ENCODE results near the gene AP4B1. TPM values are rescaled to one million over a fixed set of nuclear protein-coding genes. Genes with fewer than 3 reads are reported as not detected.

AP4B1 gene
- total RNA-seq, 1 donor from 2014 or later = 17.0 TPM

DNA sequence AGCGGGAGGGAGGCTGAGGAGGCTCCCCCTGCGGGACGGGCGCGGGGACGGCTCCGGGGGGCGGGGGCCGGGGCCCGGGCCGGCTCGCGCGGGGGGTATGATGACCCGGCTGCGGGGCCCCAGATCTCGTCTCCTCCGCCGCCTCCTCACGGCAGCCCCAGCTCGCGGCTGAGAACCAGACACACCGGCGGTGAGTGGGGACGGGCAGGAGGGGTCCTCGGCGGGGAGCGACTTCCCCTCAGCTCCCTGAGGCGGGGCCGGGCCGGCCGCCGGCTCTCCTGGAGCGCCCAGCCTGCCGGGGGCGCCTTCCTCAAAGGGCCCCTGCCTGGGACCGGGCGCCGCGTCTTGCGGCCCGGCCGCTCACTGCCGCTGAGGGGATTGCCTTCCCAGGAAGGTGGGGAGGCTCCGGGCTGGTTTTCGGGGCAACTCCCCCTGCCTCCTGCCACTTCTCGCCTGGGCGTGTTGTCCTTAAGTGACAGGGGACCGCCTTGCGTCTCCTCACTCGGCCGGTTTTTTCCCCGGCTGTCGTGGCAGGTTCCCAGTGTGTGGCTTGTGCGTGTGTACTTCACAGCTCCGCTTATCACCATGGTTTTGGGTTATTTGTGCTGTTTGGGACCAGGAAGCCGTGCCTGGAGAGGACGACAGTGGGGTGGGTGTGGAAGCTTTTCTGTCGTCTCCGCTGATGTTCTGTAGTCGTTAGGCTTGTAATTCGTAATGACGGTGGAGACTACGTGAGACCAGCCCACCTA is 25.3 kb upstream of the AP4B1 start:
- ATAC-seq = peak; percentile 63

GRCh38 chr1:113928941-113929749 is 24.5 kb upstream of the AP4B1 start, which contains the start of gene HIPK1:
Gene HIPK1, plus strand, starts transcription at chr1:113929324.
- peak; percentile 92 for ATAC-seq

DNA sequence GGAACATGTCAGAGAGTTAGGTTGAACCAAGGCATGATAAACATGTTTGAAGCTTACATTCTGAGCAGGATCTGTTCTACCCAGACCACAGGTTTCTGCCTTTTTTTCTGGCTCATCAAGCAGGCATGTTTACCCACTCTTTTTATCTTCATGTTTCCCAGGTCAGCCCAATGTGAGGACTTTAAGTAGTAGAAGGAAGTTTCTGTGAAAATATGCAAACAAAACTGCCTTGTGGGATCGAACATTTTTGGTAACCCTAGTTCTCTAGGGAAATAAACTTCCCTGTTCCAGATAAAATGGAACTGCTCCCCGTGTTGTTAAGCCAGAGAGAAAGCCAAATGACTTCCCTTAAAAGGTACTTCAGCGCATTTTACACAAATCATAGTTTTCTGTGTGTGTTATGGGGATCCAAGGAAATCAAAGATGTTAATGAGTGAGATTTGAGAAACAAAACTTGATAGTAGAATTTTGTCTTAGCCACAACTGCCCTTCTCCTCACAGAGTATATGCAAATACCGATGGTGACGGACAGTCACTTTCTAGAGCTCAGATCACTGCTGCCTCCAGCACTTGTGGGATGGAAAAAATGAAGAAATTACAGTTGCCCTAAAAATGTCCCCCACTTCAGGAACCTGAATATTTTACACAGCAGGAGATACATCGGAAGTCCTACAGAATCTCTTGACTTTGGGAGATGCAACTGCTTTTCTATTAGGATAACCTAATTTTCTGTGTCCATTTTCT is 23.8 kb upstream of the AP4B1 start:
- ATAC-seq = no peak

DNA sequence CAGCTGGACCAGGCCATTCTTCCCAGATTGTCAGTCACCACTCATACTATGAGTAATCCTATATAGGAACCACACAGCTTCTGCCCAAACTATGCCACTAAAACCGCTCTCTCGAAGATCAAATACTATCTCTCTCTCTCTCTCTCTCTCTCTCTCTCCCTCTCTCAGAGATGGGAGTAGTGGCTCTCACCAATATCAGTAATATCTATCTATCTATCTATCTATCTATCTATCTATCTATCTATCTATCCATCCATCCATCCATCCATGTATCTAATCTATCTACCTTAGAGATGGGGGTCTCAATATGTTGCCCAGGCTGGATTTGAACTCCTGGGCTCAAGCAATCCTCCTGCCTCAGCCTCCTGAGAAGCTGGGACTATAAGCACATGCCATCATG is 19.9 kb upstream of the AP4B1 start:
- no peak for ATAC-seq

GRCh38 chr1:113922957-113923356 is 18.4 kb upstream of the AP4B1 start:
- no peak for ATAC-seq

GRCh38 chr1:113918243-113918642 is 13.6 kb upstream of the AP4B1 start:
- no peak for ATAC-seq

GRCh38 chr1:113917400-113918082 is 12.9 kb upstream of the AP4B1 start:
- ATAC-seq = peak; percentile 89

GRCh38 chr1:113916974-113917373 is 12.4 kb upstream of the AP4B1 start:
- no peak for ATAC-seq

GRCh38 chr1:113913887-113914664 is 9.5 kb upstream of the AP4B1 start:
- ATAC-seq = no peak

DNA sequence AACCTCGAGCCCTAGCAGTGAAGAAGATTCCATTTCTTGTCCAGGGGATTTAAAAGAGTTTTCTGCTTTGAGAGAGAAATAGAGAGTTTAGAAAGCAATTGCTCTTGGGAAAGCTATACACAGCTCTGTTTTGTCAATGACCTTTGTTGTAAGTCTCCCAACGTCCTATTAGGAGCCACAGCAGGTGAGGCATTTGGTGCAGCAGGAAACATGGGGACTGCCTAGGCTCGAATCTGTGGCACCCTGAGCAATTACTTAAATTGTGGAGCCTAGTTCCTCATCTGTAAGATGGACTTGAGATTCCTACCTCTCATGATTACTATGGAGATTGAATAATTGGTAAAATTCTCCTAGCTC is 8.7 kb upstream of the AP4B1 start:
- no peak for ATAC-seq

- ATAC-seq = no peak
These were observed 8.2 kb upstream of the AP4B1 start for GRCh38 chr1:113912594-113913311.

DNA sequence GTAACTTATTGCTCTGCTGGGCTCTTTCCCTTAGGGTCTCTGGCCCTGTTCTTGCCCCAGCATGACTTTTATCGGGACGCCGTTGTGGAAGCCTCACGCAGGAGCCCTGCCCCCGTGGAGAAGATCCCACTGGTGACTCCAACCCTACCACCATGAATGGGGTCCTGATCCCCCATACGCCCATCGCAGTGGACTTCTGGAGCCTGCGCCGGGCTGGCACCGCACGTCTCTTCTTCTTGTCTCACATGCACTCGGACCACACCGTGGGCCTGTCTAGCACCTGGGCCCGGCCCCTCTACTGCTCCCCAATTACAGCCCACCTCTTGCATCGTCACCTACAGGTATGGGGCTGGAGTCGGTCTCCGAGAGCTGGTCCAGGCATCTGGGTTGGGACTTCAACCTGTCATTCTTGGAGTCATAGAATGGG is 849 bp upstream of the AP4B1 start:
- ATAC-seq = peak; percentile 1

DNA sequence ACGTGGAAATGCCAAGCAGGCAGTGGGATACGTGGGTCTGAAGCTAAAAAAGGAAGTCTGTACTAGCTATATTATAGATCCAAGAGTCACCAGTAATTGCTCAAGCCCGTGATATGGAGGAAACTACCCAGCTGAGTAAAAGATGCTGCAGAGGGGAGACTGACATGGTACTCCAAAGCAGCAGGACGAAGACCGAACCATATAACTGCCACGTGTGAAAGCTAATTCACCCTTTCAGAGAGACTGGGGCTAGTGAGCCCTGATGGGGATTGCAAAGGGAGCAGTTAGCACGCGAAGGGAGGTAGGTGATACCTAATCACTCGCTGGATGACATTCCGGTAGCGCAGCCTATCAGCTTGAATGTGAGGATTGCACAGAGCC is 316 bp downstream of the AP4B1 start:
- no peak for ATAC-seq

DNA sequence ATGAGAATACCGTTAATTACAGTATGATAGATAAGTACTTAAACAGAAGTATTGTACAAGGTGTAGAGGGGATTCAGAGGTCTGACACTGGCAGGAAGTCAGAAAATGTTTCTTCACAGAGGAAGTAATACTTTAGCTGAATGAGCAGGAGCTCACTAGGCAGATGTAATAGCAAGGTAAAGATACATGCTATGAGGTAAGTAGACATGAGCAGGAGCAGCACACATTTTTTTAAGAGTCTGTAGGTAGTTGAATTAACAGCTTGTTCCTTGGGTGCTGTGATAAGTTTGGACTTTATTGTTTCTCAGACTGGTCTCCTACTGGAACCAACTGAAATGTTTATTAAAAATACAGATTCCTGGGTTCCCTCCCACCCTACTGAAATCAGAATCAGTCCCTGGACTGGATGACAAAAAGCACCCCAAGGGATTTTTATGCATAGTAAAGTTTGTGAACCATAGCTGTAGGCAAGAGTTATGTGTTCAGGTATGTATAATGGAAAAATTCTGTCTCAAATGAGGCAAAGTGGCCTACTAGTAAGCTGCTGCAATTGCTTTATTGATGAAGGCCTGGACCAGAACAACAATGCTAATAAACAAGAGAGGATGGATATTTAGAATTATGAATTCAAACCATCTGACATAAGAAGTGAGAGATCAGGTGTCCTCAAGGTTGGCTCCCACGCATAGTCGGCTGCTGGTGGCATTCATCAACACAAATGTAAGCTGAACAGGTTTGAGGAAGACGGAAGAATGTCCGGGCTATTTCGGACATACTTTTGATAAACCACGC is 902 bp downstream of the AP4B1 start:
- ATAC-seq = no peak

- ATAC-seq = no peak
These were observed 3.4 kb downstream of the AP4B1 start for GRCh38 chr1:113901191-113901590.

- no peak for ATAC-seq
These were observed 5.5 kb downstream of the AP4B1 start for GRCh38 chr1:113899111-113899510.

- ATAC-seq = no peak
These were observed 6.3 kb downstream of the AP4B1 start for GRCh38 chr1:113898241-113898814.

- no peak for ATAC-seq
These were observed 8.6 kb downstream of the AP4B1 start for GRCh38 chr1:113895961-113896360.

DNA sequence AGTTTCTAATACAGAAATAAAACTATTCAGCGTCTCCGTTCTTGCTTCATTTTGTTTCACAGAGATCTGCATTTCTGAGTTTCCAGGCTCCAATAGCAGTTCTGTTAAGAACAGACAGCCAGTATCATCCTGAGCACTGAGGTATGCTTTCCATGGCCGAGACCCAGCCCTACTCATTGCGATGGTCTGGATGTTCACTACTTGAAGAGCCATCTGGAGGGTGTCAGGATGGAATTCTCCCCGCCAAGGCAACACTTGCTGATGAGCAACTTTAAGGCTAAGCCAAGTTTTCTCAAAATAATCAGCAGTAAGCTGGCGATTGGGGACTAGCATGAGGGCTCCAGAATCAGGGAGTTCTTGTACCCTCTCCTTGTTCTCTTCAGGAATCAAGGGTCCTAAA is 9.5 kb downstream of the AP4B1 start:
- no peak for ATAC-seq

DNA sequence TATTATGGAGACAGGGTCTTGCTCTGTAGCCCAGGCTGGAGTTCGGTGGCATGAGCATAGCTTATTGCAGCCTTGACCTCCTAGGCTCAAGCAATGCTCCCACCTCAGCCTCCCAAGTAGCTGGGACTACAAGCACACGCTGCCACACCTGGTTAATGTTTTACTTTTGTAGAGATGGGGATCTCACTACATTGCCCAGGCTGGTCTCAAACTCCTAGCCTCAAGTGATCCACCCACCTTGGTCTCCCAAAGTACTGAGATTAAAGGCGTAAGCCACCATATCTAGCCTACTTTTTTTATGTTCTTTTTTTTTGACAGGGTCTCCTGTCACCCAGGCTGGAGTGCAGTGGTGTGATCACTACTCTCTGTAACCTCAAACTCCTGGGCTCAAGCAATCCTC is 11.3 kb downstream of the AP4B1 start:
- ATAC-seq = no peak

Data from esophagus mucosa (tissue), 1 donor.